Glutamatergic neuron (in vitro differentiated cells): ENCODE data around the gene TMPRSS13. TPM values are rescaled to one million over a fixed set of nuclear protein-coding genes. Genes with fewer than 3 reads are reported as not detected.

ENCODE experiments used
- DNase-seq: peaks from one replicate; pipeline ENCODE4 v3.0.0; 2022
- H3K27ac Mint-ChIP-seq: one replicate; pipeline ENCODE4 v1.8.0; 2020; ENCODE audit warnings: mild to moderate bottlenecking, mixed read lengths, inconsistent platforms; ENCODE audit not compliant: unreplicated experiment
- H3K27me3 Mint-ChIP-seq: one replicate; pipeline ENCODE4 v1.8.0; 2020; ENCODE audit warnings: mild to moderate bottlenecking, moderate library complexity, mixed read lengths, inconsistent platforms; ENCODE audit not compliant: unreplicated experiment
- H3K36me3 Mint-ChIP-seq: one replicate; pipeline ENCODE4 v1.8.0; 2020; ENCODE audit warnings: mild to moderate bottlenecking, mixed read lengths, inconsistent platforms; ENCODE audit not compliant: unreplicated experiment
- H3K4me1 Mint-ChIP-seq: one replicate; pipeline ENCODE4 v1.8.0; 2020; ENCODE audit warnings: mild to moderate bottlenecking, low read depth, mixed read lengths, inconsistent platforms; ENCODE audit not compliant: unreplicated experiment
- H3K4me3 Mint-ChIP-seq: one replicate; pipeline ENCODE4 v1.8.0; 2020; ENCODE audit warnings: mild to moderate bottlenecking, mixed read lengths, inconsistent platforms; ENCODE audit not compliant: unreplicated experiment
- H3K9me3 Mint-ChIP-seq: one replicate; pipeline ENCODE4 v1.8.0; 2020; ENCODE audit warnings: mild to moderate bottlenecking, moderate library complexity, mixed read lengths, inconsistent platforms; ENCODE audit not compliant: unreplicated experiment
- total RNA-seq: library from RNA; stranded (reverse); fragmentation: NEBNext Ultra II Directional; extraction: Animal tissue kit (Norgen Biotek cat#: 25700); gene quantifications from one replicate; pipeline ENCODE4 v1.2.1, GENCODE V29; 2021; ENCODE audit not compliant: unreplicated experiment
- TF ChIP-seq, protein P1 (sequence below): fragments of 200-600 bp; sonication (generic); IDR thresholded peaks from one replicate; pipeline ENCODE4 v1.5.0; 2021; ENCODE audit not compliant: partially characterized antibody, unreplicated experiment

Gene TMPRSS13
- total RNA-seq, 1 donor from 2014 or later, result 0.32 TPM

DNA sequence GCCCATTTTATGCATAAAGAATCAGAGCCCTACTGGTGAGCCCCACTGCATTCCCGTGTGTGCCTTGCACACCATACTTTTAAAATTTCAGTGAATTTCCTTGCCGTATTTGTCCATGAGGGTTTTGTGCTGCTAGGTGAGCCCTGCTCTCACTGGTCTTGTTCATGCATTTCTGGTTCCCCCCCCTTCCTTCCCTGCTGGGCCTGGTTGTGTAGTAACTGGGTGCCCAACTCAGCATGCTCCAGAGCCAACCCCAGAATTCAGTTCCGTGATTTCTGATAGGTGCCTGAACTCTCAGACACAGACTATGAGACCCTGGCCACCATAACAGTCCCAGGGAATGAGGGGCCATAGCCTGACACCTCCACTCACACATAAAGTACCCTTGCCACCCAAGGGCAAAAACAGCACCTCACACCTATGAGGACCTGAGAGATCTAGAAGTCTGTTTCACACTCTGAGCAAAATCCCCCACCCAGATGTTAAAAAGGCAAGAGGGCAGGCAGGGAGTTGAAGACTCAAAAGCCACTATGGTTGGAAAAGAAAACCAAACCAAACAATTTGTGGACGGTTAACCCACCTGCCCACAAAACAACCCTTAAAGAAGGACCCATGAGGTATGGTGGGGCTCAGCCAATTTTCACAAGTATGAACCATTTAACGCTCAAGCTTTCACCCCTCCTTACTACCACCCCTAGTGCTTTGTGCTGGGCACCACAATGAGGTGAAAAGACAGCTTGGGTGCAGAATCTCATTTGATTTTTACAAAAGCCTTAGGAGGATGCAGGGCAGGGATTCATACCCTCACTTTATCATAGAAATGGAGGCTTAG, 40.2 kb upstream of the TMPRSS13 start:
- H3K9me3 Mint-ChIP-seq, result no peaks in the 10 kb centered on the region
- H3K27me3 Mint-ChIP-seq, result no peaks in the 10 kb centered on the region
- no peaks in the 10 kb centered on the region for H3K36me3 Mint-ChIP-seq

DNA sequence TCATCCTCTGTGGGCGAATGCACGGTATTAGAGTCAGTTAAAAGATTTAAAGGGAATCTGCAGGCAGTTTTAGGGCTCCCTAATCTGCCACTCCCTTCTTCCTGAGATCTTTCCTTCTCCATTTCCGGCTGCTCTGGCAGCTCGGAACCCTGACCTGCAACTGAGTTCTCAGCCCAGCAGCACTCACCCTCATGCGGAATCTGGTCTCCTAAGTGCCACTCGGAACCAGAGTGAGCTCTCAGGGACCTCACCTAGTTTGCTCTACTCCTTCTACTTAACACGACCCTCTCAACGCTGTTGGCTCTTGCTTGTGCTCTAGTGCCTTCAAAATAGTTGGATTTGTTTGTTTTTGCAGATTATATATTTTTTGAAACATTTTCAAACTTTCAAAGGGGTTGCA, 37.7 kb upstream of the TMPRSS13 start:
- no peak overlapping the region for H3K27ac Mint-ChIP-seq
- H3K4me3 Mint-ChIP-seq, result no peak overlapping the region
- no peaks in the 10 kb centered on the region for H3K9me3 Mint-ChIP-seq
- no peaks in the 10 kb centered on the region for H3K4me1 Mint-ChIP-seq
- no peak for DNase-seq
- no peaks in the 10 kb centered on the region for H3K36me3 Mint-ChIP-seq
- H3K27me3 Mint-ChIP-seq, result no peaks in the 10 kb centered on the region
- TF ChIP-seq, protein P1, sequence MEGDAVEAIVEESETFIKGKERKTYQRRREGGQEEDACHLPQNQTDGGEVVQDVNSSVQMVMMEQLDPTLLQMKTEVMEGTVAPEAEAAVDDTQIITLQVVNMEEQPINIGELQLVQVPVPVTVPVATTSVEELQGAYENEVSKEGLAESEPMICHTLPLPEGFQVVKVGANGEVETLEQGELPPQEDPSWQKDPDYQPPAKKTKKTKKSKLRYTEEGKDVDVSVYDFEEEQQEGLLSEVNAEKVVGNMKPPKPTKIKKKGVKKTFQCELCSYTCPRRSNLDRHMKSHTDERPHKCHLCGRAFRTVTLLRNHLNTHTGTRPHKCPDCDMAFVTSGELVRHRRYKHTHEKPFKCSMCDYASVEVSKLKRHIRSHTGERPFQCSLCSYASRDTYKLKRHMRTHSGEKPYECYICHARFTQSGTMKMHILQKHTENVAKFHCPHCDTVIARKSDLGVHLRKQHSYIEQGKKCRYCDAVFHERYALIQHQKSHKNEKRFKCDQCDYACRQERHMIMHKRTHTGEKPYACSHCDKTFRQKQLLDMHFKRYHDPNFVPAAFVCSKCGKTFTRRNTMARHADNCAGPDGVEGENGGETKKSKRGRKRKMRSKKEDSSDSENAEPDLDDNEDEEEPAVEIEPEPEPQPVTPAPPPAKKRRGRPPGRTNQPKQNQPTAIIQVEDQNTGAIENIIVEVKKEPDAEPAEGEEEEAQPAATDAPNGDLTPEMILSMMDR, result no peak

More for the DNA sequence above, 40.2 kb upstream of the TMPRSS13 start:
- TF ChIP-seq, protein P1, result no peak
- Mint-ChIP-seq H3K27ac (no peak overlapping the region), H3K4me3 (no peak overlapping the region), H3K4me1 (no peaks in the 10 kb centered on the region)
- no peak for DNase-seq

DNA sequence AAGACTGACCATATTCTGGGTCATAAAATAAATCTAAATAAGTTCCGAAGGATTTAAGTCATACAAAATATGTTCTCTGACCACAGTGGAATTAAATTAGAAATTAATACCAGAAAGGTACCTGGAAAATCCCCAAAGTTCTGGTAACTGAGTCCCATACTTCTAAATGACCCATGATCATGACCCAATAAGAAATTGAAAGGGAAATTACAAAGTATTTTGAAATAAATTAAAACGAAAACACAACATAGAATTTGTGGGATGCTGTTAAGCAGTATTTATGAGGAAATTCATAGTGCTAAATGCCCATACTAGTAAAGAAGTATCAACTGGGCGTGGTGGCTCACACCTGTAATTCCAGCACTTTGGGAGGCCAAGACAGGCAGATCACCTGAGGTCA, 33.6 kb upstream of the TMPRSS13 start:
- TF ChIP-seq, protein P1, result no peak
- Mint-ChIP-seq H3K4me1 (no peaks in the 10 kb centered on the region), H3K4me3 (no peak overlapping the region), H3K36me3 (peaks cover 2% of the 10 kb centered on the region), H3K27ac (no peak overlapping the region), H3K27me3 (no peaks in the 10 kb centered on the region), H3K9me3 (no peaks in the 10 kb centered on the region)
- DNase-seq, result no peak

DNA sequence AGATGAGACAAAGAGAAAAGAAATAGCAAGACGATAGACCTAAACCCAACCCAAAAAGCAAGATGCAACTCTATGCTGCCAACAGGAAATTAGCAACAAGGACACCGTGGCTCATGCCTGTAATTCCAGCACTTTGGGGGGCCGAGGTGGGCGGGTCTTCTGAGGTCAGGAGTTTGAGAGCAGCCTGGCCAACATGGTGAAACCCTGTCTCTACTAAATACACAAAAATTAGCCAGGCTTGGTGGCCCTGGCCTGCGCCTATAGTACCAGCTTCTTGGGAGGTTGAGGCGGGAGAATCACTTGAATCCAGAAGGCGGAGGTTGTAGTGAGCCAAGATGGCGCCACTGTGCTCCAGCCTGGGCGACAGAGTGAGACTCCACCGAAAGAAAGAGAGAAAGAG, 32.7 kb upstream of the TMPRSS13 start:
- H3K9me3 Mint-ChIP-seq, result no peaks in the 10 kb centered on the region
- no peak overlapping the region for H3K27ac Mint-ChIP-seq
- peaks cover 4% of the 10 kb centered on the region for H3K36me3 Mint-ChIP-seq
- TF ChIP-seq, protein P1, result no peak
- H3K4me1 Mint-ChIP-seq, result no peaks in the 10 kb centered on the region
- DNase-seq, result no peak
- no peak overlapping the region for H3K4me3 Mint-ChIP-seq
- H3K27me3 Mint-ChIP-seq, result no peaks in the 10 kb centered on the region

GRCh38 chr11:117960406-117960805, 31.2 kb upstream of the TMPRSS13 start:
- TF ChIP-seq, protein P1, result no peak
- no peak overlapping the region for H3K4me3 Mint-ChIP-seq
- no peaks in the 10 kb centered on the region for H3K27me3 Mint-ChIP-seq
- no peak overlapping the region for H3K27ac Mint-ChIP-seq
- DNase-seq, result no peak
- no peaks in the 10 kb centered on the region for H3K9me3 Mint-ChIP-seq
- H3K4me1 Mint-ChIP-seq, result no peaks in the 10 kb centered on the region
- H3K36me3 Mint-ChIP-seq, result peaks cover 4% of the 10 kb centered on the region
